Cardiac muscle cell (in vitro differentiated cells and primary cell): ENCODE data around the gene POLR1A. TPM values are rescaled to one million over a fixed set of nuclear protein-coding genes. Genes with fewer than 3 reads are reported as not detected.

ENCODE experiments used
- DNase-seq, 2 donors: peaks; one replicate each; pipeline versions ENCODE4 v3.0.0 to v3.0.0-alpha.2; 2010 to 2017; ENCODE audit warnings: low read depth in 1 of 2, low spot score in 1 of 2
- H3K27ac ChIP-seq: fragments of 200-600 bp; sonication (generic); 2 replicates; pipeline ENCODE4 v1.5.1; 2016
- H3K27me3 ChIP-seq: fragments of 200-600 bp; sonication (generic); 2 replicates; pipeline ENCODE4 v1.6.0; 2016; ENCODE audit warnings: control low read depth
- H3K36me3 ChIP-seq: fragments of 200-600 bp; sonication (generic); 2 replicates; pipeline ENCODE4 v1.5.1; 2016; ENCODE audit warnings: control low read depth
- H3K4me1 ChIP-seq: fragments of 200-600 bp; sonication (generic); 2 replicates; pipeline ENCODE4 v1.8.1; 2017; ENCODE audit warnings: low read depth, mild to moderate bottlenecking, mixed run types
- H3K4me3 ChIP-seq: fragments of 200-600 bp; sonication (generic); 2 replicates; pipeline ENCODE4 v1.5.1; 2016; ENCODE audit warnings: mild to moderate bottlenecking
- H3K9me3 ChIP-seq: fragments of 200-600 bp; sonication (generic); 2 replicates; pipeline ENCODE4 v1.5.1; 2017; ENCODE audit warnings: low read depth, mild to moderate bottlenecking, control low read depth
- CTCF ChIP-seq: IDR thresholded peaks from 2 replicates; pipeline ENCODE4 v1.5.1; 2012; ENCODE audit warnings: low read depth, mild to moderate bottlenecking, low read length
- polyA plus RNA-seq: library from polyadenylated mRNA; unstranded; fragments of >200 nt; fragmentation: Nextera tagmentation; extraction: Ambion mirVana; gene quantifications from 2 replicates; pipeline ENCODE4 v1.2.1, GENCODE V29; 2016
- total RNA-seq: library from RNA; depleted of rRNA; stranded (reverse); fragments of >200 nt; gene quantifications from 2 replicates; pipeline ENCODE4 v1.2.3, GENCODE V29; 2016

Gene POLR1A
- total and polyA plus RNA-seq, 2 experiments from 2014 or later: 6.8 to 19.4 TPM

- no peak for DNase-seq
- no peak for TF ChIP-seq CTCF
- Histone ChIP-seq H3K4me1 (peaks cover 10% of the 10 kb centered on the region), H3K36me3 (no peaks in the 10 kb centered on the region), H3K27ac (no peak overlapping the region), H3K27me3 (no peaks in the 10 kb centered on the region), H3K9me3 (no peaks in the 10 kb centered on the region), H3K4me3 (no peak overlapping the region)
Observed at GRCh38 chr2:86003967-86004366, 101.7 kb downstream of the POLR1A start.

GRCh38 chr2:86003104-86003503, 102.6 kb downstream of the POLR1A start:
- Histone ChIP-seq H3K4me3 (no peak overlapping the region), H3K4me1 (peaks cover 19% of the 10 kb centered on the region), H3K9me3 (no peaks in the 10 kb centered on the region), H3K27ac (no peak overlapping the region), H3K27me3 (no peaks in the 10 kb centered on the region), H3K36me3 (no peaks in the 10 kb centered on the region)
- no peak for DNase-seq
- no peak for TF ChIP-seq CTCF

GRCh38 chr2:86002375-86002774, 103.3 kb downstream of the POLR1A start:
- TF ChIP-seq CTCF: no peak
- Histone ChIP-seq H3K4me3 (no peak overlapping the region), H3K27ac (no peak overlapping the region), H3K4me1 (peaks cover 21% of the 10 kb centered on the region), H3K27me3 (no peaks in the 10 kb centered on the region), H3K36me3 (no peaks in the 10 kb centered on the region), H3K9me3 (no peaks in the 10 kb centered on the region)
- DNase-seq: no peak

GRCh38 chr2:86001326-86001725, 104.4 kb downstream of the POLR1A start:
- Histone ChIP-seq H3K27ac (no peak overlapping the region), H3K9me3 (no peaks in the 10 kb centered on the region), H3K4me1 (peaks cover 29% of the 10 kb centered on the region), H3K4me3 (no peak overlapping the region), H3K36me3 (no peaks in the 10 kb centered on the region), H3K27me3 (no peaks in the 10 kb centered on the region)
- no peak for TF ChIP-seq CTCF
- no peak for DNase-seq

GRCh38 chr2:86000938-86001312, 104.8 kb downstream of the POLR1A start:
- H3K9me3 ChIP-seq: no peaks in the 10 kb centered on the region
- no peak for TF ChIP-seq CTCF
- DNase-seq: peak in 1 of 2 donors; percentile 13
- H3K4me1 ChIP-seq: peaks cover 30% of the 10 kb centered on the region
- H3K27ac ChIP-seq: no peak overlapping the region
- H3K36me3 ChIP-seq: no peaks in the 10 kb centered on the region
- H3K4me3 ChIP-seq: no peak overlapping the region
- no peaks in the 10 kb centered on the region for H3K27me3 ChIP-seq
